ENCODE results near the gene NAIF1.

NAIF1 gene

DNA sequence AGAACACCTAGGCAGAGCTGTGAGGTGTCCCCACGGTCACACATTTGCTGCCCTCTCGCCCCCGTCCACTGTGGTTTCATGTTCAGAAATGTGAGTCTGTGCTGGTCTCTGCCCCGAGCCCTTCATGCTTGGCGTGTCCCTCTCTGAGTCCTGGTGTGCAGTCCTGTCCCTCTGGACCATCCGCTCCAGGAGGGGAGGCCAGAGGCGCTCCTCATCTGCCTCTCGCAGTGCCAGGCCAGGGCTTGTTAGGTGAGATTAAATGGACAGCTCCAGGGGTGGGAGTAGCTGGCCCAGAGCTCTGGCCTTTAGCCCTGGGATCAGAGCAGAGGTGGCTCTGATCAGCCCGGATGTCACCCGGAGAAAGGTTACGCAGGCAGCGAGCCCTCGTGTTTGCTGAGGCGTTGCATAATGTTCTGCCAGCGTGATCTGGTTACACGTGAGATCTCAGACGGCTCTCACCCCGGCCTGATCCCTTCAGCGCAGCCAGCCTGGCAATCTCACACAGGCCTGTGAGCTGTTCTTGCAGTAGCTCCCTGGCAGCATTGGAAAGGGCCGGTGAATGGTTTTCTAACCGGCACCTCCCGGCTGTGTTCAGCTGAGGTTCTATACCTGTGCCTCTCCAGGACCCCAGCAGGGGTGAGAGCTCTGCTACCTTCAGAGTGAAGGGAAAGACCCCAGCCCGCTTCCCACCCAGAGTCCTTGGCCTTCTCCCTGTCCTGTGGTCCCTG lies 35.9 kb upstream of the NAIF1 start:
- no peak overlapping the region for H3K27ac ChIP-seq
- no peak for DNase-seq (ENCODE audit: low read depth, low spot score)

DNA sequence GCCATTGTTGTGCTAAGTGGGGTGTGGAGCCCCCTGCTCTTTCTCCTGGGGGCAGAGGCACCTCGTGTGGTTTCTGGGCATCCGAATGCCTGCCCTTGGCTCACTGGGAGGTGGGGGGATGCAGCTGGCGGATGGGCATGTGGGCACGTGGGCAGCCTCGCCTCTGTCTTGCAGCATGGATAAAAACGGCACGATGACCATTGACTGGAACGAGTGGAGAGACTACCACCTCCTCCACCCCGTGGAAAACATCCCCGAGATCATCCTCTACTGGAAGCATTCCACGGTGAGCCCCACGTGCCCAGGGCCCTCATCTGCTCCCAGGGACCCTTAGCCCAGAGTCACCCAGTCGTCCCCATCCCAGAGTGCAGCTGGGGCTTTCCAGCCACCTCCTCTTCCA lies 35.1 kb upstream of the NAIF1 start:
- DNase-seq (ENCODE audit: low read depth, low spot score): no peak
- no peak overlapping the region for H3K27ac ChIP-seq

- no peak for DNase-seq (ENCODE audit: low read depth, low spot score)
- no peak overlapping the region for H3K27ac ChIP-seq
Observed at GRCh38 chr9:128101690-128102089, 34.6 kb upstream of the NAIF1 start.

GRCh38 chr9:128101231-128101661 lies 34.1 kb upstream of the NAIF1 start:
- H3K27ac ChIP-seq: no peak overlapping the region
- DNase-seq (ENCODE audit: low read depth, low spot score): no peak

- peak overlapping the region; percentile 88 for H3K27ac ChIP-seq
- DNase-seq (ENCODE audit: low read depth, low spot score): no peak
Observed at GRCh38 chr9:128100581-128100980, 33.5 kb upstream of the NAIF1 start.

DNA sequence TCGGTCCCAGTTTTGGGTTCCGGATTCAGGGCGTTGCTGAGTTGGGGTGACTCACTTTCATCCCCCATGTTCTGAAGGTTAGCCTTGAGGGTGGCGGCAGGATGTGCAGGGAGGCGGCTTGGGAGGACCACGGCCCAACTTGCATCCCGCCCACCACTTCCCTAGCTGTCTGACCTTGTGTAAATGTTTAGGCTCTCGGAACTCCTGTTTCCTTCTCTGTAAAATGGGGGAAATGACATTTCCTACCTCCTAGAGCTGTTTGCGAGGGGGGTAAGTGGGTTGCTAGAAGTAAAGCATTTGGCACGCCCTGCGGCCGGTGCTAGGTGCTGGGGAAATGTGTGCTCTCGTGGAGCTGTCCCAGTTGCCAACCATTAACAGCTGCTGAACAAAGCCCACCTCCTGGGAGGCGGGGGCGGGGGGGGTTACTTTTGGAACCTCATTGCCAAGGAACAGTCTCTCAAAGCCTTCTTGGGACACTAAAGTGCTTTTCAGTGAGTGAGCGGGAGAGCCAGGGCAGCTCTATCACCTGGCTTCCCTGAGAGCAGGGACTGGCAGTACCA lies 32.9 kb upstream of the NAIF1 start:
- DNase-seq (ENCODE audit: low read depth, low spot score): no peak
- peak overlapping the region; percentile 88 for H3K27ac ChIP-seq

GRCh38 chr9:128099231-128099931 lies 32.3 kb upstream of the NAIF1 start:
- H3K27ac ChIP-seq: peak overlapping the region; percentile 88

DNA sequence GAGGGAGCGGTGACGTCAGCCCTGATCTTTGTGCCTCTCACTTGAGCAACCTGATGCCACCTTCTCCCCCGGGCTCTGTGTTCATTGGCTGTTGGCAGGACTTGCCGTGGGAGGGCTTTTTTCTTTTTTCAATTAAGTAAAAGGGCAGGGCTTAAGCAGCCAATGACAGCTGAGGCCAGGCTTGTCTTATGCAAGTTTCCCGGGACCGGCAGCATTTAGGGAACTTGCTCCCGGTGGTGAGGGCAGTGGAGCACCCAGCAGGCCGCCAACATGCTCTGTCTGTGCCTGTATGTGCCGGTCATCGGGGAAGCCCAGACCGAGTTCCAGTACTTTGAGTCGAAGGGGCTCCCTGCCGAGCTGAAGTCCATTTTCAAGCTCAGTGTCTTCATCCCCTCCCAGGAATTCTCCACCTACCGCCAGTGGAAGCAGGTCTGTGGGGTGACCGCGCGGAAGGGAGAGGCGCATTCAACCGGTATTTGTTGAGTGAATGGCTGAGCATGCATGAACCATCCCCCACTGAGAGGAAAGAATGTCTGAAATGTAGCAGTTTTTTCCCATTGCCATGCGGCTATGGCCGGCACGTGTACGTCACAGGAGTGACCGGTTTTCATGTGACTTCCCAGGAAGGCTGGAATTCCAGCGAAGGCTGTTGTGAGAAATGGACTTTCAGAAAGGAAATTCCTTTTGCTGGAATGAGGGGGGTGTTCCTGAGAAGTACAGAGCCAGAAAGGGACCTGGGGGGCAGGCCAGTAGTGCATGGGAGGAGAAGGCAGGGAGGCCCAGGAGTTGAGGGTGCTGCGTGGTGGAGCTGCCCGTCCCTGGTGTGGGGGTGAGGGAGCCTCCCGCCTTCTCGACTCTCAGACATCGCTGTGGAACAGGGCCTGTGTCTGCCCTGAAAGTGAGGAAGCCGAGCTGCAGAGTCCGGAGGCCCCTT lies 31.4 kb upstream of the NAIF1 start:
- H3K27ac ChIP-seq: peak overlapping the region; percentile 88
- peak; percentile 94 for DNase-seq (ENCODE audit: low read depth, low spot score)

More at GRCh38 chr9:128099231-128099931, 32.3 kb upstream of the NAIF1 start:
- DNase-seq (ENCODE audit: low read depth, low spot score): no peak

- DNase-seq (ENCODE audit: low read depth, low spot score): no peak
- peak overlapping the region; percentile 88 for H3K27ac ChIP-seq
Observed at GRCh38 chr9:128097543-128098296, 30.6 kb upstream of the NAIF1 start.

GRCh38 chr9:128096616-128097536 lies 29.8 kb upstream of the NAIF1 start:
- DNase-seq (ENCODE audit: low read depth, low spot score): no peak
- H3K27ac ChIP-seq: peak overlapping the region; percentile 88

DNA sequence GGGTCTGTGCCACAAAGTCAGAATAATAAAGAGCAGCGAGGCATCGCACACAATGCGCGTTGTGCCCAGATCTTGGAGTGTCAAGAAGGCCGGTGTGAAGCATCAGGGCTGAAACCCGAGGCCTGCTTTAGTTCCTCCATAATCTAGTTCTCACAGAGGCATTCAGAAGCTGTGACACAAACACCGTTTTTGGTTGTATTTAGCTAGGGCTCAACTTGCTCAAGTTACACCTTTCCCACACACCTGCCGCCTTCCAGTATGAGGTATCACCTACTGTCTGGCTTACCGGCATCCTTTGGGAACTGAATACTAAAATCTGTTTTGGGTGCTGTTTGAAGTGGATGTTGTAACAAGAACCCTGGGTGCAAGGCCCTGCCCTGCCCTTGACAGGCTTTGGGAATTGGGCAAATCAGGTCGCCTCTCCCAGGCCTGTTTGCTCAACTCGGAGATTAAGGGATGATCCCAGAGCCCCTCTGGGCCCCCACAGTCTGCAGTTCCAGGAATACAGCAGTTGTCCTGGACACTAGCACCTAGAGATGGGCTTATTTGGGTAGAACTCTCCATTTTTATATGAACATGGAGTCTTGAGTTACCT lies 27.9 kb upstream of the NAIF1 start:
- peak overlapping the region; percentile 88 for H3K27ac ChIP-seq
- no peak for DNase-seq (ENCODE audit: low read depth, low spot score)

DNA sequence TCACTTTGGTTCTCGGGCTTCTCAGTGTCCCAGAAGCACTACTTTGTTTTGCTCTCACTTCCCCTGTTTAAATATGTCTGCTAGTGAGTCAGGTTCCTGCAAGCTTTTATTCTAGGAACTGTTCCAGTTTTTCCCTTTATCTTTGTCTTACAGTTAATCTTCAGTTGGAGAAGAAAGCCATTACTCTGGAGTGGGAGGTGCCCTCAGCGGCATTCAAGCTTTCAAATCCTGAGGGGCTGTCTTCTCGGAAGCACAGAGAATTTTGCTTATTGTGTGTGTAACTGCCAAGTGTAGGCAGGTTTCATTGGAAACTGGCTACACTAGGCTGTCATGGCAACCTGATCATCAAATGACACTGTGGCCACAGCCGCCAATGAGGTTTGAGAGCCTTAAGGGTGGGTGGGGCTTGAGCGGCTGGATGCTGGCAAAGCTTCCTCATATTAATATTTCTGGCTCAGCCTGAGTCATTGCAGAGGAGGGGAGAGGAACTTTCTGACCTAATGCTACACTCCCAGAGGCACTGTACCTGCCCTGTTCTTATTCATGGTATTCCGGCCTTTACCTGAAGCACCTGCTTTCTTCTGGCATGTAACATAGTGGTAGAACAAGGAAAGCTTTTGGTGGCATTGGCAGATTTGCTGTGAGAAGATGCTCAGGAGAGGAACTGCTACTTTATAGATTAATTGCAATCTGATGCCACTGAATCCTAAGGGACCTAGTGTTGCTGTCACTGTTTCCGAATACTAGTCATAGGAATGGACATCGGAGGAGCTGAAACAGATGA lies 27.2 kb upstream of the NAIF1 start:
- peak; percentile 90 for DNase-seq (ENCODE audit: low read depth, low spot score)
- H3K27ac ChIP-seq: peak overlapping the region; percentile 88

- no peak for DNase-seq (ENCODE audit: low read depth, low spot score)
Observed at GRCh38 chr9:128093011-128093410, 25.9 kb upstream of the NAIF1 start.

DNA sequence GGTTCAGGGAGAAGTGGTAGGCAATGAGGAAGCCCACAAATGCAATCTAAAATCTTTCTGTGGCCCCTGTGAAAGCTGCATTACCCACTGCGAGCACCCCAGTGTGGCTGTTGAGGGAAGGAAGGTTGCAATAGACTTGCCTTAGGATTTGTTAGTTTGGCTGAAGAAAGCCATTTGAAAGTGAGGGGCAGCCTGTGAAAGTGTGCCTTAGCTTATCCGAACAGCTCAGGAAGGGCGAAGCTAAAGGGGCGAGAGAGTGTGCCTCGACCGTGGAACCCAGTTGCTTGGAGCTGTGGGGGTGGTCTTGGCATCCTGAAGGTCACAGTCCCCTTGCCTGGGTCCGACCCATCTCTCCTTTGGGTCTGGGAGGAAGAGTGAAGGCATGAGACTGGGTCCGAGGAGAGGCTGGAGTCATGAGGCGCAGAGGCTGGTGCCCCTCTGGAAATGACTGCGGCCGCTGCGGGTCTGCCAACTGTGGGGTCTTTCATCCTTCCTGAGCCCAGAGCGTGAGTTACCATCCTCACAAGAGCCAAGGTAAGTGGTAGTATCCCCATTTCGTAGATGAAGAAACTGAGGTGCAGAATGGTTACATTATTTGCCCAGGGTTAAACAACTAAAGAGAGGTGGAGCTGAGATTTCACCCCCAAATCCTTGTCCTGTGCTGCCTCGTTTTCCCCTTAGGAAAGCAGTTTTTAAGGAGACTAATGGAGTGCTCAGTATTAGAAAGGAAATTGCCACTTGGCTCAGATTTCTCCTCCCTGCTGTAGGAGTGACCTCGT lies 25.3 kb upstream of the NAIF1 start:
- H3K27ac ChIP-seq: no peak overlapping the region

More at GRCh38 chr9:128093011-128093410, 25.9 kb upstream of the NAIF1 start:
- H3K27ac ChIP-seq: peak overlapping the region; percentile 88

GRCh38 chr9:128091571-128091970 lies 24.5 kb upstream of the NAIF1 start:
- DNase-seq (ENCODE audit: low read depth, low spot score): no peak
- no peak overlapping the region for H3K27ac ChIP-seq

More for the DNA sequence above, 25.3 kb upstream of the NAIF1 start:
- DNase-seq (ENCODE audit: low read depth, low spot score): no peak

DNA sequence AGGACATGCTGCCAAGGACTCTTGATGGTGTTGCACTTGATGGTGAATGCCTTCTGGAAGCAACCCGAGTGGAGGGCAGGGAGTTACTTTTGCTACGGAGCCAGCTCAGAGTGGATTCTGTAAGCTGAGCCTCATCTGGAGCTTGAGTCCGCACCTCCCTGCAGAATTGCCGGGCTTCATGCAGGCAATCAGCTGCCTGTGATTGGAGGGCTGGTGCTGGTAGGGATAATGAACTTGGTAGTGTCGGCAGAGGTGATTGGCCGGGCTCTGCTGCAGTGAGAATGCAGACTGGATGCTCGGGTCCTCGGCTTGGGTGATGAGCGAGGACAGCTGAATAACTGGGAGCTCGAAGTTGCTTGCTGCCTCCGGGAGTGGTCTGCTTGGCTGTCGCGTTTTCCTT lies 24.0 kb upstream of the NAIF1 start:
- no peak for DNase-seq (ENCODE audit: low read depth, low spot score)
- no peak overlapping the region for H3K27ac ChIP-seq

- DNase-seq (ENCODE audit: low read depth, low spot score): no peak
- H3K27ac ChIP-seq: no peak overlapping the region
Observed at GRCh38 chr9:128089299-128089698, 22.2 kb upstream of the NAIF1 start.
